ENCODE data around the gene POLR2E. TPM values are rescaled to one million over a fixed set of nuclear protein-coding genes. Genes with fewer than 3 reads are reported as not detected.

POLR2E gene
- polyA plus RNA-seq, 1 donor from 2014 or later = 172 TPM

- H4K20me1 ChIP-seq (ENCODE audit: insufficient read depth) = no peaks in the 10 kb centered on the region
- peaks cover 38% of the 10 kb centered on the region for H3K27me3 ChIP-seq (ENCODE audit: insufficient read depth, low read depth, low read length)
- H3K9ac ChIP-seq (ENCODE audit: low read length) = no peak overlapping the region
- no peaks in the 10 kb centered on the region for H3K36me3 ChIP-seq (ENCODE audit: insufficient read depth, low read length)
- H3K9me3 ChIP-seq (ENCODE audit: low read length) = no peaks in the 10 kb centered on the region
- H3K27ac ChIP-seq (ENCODE audit: low read length) = no peak overlapping the region
- H3F3A ChIP-seq (ENCODE audit: insufficient read depth, low read length, poor library complexity, severe bottlenecking) = no peaks in the 10 kb centered on the region
- TF ChIP-seq REST (IDR thresholded peaks at IDR 0.05; ENCODE audit: borderline replicate concordance) (no peak), POLR2AphosphoS5 (IDR thresholded peaks at IDR 0.05) (no peak), CTCF (IDR thresholded peaks at IDR 0.05; ENCODE audit: poor library complexity, severe bottlenecking) (no peak), MXI1 (conservative IDR thresholded peaks at IDR 0.05; ENCODE audit: poor library complexity, severe bottlenecking) (no peak)
- H2AFZ ChIP-seq (ENCODE audit: low read depth, low read length) = no peak overlapping the region
- no peak overlapping the region for H3K4me3 ChIP-seq (ENCODE audit: low read length)
- no peaks in the 10 kb centered on the region for H3K79me2 ChIP-seq (replicated peaks; ENCODE audit: insufficient read depth, low read length)
- H3K4me2 ChIP-seq (ENCODE audit: low read length) = no peak overlapping the region
- no peaks in the 10 kb centered on the region for H3K9me2 ChIP-seq (ENCODE audit: insufficient read depth, low read length)
Measured at GRCh38 chr19:1073063-1073955, 21.9 kb downstream of the POLR2E start.

GRCh38 chr19:1072371-1073015, 22.7 kb downstream of the POLR2E start:
- peaks cover 41% of the 10 kb centered on the region for H3K27me3 ChIP-seq (ENCODE audit: insufficient read depth, low read depth, low read length)
- H3K9me3 ChIP-seq (ENCODE audit: low read length) = no peaks in the 10 kb centered on the region
- no peaks in the 10 kb centered on the region for H3F3A ChIP-seq (ENCODE audit: insufficient read depth, low read length, poor library complexity, severe bottlenecking)
- H3K4me3 ChIP-seq (ENCODE audit: low read length) = no peak overlapping the region
- no peak overlapping the region for H3K27ac ChIP-seq (ENCODE audit: low read length)
- no peak overlapping the region for H3K9ac ChIP-seq (ENCODE audit: low read length)
- no peaks in the 10 kb centered on the region for H3K9me2 ChIP-seq (ENCODE audit: insufficient read depth, low read length)
- no peaks in the 10 kb centered on the region for H3K36me3 ChIP-seq (ENCODE audit: insufficient read depth, low read length)
- no peak overlapping the region for H3K4me2 ChIP-seq (ENCODE audit: low read length)
- H3K79me2 ChIP-seq (replicated peaks; ENCODE audit: insufficient read depth, low read length) = no peaks in the 10 kb centered on the region
- no peak overlapping the region for H2AFZ ChIP-seq (ENCODE audit: low read depth, low read length)
- no peak for TF ChIP-seq SMC3 (conservative IDR thresholded peaks at IDR 0.05; ENCODE audit: poor library complexity)
- H4K20me1 ChIP-seq (ENCODE audit: insufficient read depth) = no peaks in the 10 kb centered on the region
